ENCODE results near the gene CDH4.
"Not testable (repeated sequence)": the region's sequence is repeated elsewhere in the genome, so short reads cannot be mapped to it uniquely, and the experiment has no call there.

The CDH4 gene

DNA sequence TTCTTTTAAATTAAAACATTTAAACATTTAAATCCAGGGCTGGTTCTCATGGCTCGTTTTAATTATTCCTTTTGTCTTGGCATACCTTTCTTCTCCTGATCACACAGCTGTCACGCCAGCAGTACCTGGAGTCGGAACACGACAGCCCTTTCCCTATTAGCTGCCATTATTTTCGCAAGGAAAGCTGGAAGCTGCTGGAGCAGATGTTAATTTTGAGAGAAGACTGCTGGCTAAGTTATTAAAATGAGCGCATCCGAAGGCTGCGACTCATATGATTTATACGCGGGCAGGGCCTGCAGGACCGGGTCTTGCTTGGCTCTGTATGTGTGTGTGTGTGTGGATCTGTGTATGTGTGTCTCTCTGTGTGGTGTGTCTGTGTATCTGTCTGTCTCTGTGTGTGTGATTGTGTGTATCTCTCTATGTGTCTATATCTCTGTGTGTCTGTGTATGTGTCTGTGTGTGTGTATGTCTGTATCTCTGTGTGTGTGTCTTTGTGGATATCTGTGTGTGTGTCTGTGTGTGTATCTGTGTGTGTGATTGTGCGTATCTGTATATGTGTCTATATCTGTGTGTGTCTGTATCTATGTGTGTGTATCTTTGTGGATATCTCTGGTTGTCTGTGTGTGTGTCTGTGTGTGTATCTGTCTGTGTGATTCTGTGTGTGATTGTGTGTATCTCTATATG, 191.5 kb downstream of the CDH4 start:
- DNase-seq, result no peak

- DNase-seq, result no peak
Measured at GRCh38 chr20:61444637-61445036, 192.6 kb downstream of the CDH4 start.

DNA sequence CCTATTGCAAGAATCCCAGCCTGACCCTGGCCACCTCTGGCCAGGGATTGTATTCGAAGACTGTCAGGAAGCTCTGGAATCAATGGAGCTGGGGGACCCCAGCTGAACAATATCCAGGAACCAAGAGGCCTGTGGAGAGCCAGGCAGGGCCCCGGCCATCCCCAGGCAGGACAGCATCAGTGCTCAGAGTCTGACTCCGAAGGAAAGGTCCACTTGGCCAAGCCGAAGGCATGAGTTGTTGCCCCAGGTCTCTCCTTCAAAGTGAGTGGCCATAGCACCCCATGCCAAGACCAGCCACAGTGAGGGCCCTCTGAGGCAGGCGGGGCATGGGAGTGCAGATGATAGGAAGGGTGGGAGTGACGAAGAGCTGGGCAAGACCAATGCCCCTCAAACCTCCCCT, 193.1 kb downstream of the CDH4 start:
- DNase-seq, result no peak

- no peak for DNase-seq
Measured at GRCh38 chr20:61445741-61446140, 193.7 kb downstream of the CDH4 start.

- no peak for DNase-seq
Measured at GRCh38 chr20:61447952-61448351, 195.9 kb downstream of the CDH4 start.

GRCh38 chr20:61448386-61448785, 196.3 kb downstream of the CDH4 start:
- no peak for DNase-seq

DNA sequence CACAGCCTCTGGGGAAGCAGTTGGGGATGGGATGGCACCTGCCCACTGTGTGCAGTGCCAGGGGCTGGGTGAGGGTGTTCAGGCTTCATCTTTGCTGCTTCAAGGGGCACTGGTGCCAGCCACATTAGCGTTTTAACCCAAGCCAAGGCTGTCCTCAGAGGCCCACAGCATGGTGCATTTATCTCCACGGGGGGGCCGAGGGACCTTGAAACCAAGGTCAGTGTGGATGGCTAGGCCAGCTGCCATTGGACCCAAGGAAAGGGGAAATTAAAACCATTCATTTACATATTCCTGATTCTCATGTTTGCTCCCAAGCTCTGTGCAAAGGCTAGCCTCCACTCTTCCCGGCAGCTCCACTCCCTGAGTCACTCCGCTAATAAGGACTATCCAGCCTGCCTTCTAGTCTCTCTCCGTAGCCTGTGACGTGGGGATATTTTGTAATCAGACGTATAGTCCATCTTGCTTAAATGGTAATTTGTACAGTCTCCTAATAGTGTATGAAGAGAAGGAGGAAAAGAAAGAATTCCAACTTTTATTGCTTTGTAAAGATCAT, 197.1 kb downstream of the CDH4 start:
- no peak for DNase-seq

- no peak for DNase-seq
Measured at GRCh38 chr20:61449916-61450315, 197.9 kb downstream of the CDH4 start.

GRCh38 chr20:61450549-61450948, 198.5 kb downstream of the CDH4 start:
- no peak for DNase-seq

DNA sequence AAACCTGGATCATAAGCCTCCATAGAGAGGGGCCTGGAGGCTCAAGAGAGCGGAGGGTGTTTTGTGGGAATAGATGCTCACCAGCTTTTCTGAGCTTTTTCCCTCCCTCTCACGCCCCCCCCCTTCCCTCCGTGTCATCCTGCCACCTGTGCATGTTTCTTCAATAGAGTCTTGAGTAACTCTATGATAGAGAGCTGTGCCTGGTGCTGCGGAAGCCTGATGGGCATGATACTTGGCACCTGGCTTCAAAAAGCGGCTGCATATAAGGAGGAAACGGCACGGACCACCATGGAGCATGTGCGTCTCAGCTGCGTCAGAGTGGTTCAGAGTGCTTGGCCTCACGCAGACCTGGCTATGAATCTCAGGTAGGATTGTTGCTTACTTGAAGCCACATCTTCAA, 198.9 kb downstream of the CDH4 start:
- no peak for DNase-seq

DNA sequence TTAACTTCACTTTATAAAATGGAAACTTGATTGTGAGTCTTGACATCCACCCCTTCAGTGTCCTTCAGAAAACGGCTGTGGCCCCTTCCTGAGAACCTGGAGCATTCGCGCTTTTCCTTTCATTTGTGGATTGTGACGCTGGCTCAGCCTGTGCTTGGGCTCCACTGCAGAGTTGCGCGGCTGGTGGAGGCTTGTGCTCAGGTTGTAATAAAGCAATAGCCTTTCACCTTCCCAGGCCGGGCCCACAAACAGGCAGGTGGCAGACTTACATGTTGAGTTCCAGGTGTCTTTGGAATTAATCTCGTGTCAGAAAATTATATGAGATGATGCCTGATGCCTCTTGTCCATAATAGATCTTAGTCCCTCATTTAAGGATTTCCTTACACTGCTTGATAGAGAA, 199.9 kb downstream of the CDH4 start:
- DNase-seq, result no peak

DNA sequence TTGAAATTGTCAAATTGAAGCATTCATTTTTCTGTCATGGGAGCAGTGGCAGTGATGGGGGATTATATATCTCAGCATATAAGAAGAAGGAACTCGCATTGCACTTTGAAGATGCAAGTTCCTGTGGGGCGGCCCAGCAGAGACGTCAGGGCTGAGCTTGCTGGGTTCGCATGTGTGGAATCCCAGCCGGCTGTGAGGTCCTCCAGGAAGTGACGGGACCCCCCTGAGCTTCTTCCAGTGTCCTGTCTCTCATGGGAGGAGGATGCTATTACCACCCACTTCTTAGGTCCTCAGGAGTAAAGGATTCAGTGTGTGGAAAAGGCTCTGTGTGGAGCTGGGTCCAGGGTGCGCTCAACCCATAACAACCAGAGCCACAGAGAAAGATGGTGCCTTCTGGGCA, 201.2 kb downstream of the CDH4 start:
- DNase-seq, result no peak

DNA sequence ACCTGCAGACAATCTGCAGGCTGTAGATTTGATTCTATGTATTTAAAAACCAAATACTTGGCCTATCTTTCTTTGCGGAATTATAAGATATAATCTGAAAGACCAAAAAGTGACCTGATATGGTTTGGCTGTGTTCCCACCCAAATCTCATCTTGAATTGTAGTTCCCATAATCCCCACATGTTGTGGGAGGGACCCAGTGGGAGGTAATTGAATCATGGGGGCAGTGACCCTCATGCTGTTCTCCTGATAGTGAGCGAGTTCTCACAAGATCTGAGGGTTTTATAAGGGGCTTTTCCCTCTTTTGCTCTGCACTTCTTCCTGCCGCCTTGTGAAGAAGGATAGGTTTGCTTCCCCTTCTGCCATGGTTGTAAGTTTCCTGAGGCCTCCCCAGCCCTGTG, 201.6 kb downstream of the CDH4 start:
- DNase-seq, result not testable (repeated sequence)

DNA sequence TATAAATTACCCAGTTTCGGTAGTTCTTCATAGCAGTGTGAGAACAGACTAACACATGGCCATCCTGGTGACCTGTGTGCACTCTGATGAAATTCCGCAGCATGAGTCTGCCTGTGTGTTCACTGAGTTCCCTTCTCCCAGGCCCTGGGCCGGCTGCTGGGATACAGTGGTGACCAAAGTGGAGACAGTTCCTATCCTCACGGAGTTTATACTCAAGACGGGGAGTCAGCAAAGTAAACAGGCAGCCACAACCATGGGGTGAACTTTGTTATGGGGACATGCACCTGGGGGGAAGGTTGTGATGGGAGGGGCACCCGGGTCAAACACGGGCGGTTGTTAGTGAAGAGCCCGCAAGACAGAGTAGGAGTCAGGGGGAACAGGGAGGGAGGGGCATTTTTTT, 202.0 kb downstream of the CDH4 start:
- no peak for DNase-seq

GRCh38 chr20:61455508-61456215, 203.6 kb downstream of the CDH4 start:
- DNase-seq, result no peak

- DNase-seq, result no peak
Measured at GRCh38 chr20:61457725-61458124, 205.7 kb downstream of the CDH4 start.

DNA sequence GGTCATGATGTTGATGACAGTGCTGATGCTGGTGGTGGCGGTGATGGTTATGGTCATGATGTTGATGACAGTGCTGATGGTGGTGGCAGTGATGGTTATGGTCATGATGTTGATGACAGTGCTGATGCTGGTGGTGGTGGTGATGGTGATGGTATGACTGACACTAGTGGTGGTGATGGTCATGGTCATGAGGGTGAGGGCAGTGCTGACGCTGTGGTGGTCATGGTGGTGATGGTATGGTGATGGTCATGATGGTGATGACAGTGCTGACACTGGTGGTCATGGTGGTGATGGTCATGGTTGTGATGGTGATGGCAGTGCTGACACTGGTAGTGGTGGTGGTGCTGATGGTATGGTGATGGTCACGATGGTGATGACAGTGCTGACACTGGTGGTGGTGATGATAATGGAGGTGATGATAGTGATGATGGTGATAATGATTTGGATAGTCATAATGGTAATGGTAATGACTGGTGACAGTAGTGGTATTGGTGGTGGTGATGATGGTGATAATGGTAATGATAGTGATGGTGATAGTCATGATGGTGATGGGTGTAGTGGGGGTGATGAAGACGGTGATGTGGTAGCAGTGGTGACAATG, 206.2 kb downstream of the CDH4 start:
- DNase-seq, result no peak

- DNase-seq, result no peak
Measured at GRCh38 chr20:61459266-61459665, 207.2 kb downstream of the CDH4 start.

DNA sequence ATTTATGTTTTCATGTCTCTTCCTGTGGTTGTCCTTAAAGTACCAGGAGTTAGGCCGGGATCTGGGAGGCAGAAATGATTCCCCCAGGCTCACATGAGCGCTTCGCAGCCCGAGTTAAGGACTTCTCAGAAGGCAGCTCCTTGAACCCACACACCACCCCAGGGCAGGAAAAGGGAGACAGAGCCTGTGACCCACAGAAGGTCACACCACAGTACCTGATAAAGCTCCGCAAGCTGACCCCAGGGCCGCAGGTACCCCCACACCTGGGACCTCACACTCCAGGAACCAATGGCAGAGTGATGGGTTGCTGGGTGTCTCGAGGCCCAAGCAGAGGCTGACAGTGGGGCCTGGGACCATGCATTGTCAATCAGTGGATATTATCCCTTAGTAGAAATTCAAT, 207.6 kb downstream of the CDH4 start:
- DNase-seq, result no peak

GRCh38 chr20:61460261-61461052, 208.4 kb downstream of the CDH4 start:
- no peak for DNase-seq

- DNase-seq, result no peak
Measured at GRCh38 chr20:61461461-61461860, 209.4 kb downstream of the CDH4 start.

- DNase-seq, result no peak
Measured at GRCh38 chr20:61464307-61465303, 212.5 kb downstream of the CDH4 start.

All from T-helper 9 cell (primary cell).